IMR-90 (cell line): ENCODE measurements around the gene NUBP2. TPM values are rescaled to one million over a fixed set of nuclear protein-coding genes. Genes with fewer than 3 reads are reported as not detected.

Experiments used
- ATAC-seq: fragments of 200-7000 bp; cut with Tn5 transposase; 2 replicates; pipeline ENCODE4 v1.9.1; 2020; ENCODE audit warnings: low read depth, mild to moderate bottlenecking, moderate library complexity
- BruUV-seq: library from RNA; stranded (reverse); fragments of 400-500 nt; replicated peaks from 2 replicates; lab custom pipeline; 2021; lab: Mats Ljungman, UMichigan
- CTCF ChIA-PET: fragments of 300-600 bp; formaldehyde crosslinking; extraction: SDS; loops from one replicate; lab custom pipeline; 2021; ENCODE audit warnings: antibody characterized with exemption; lab: Yijun Ruan, JAX
- POLR2A ChIA-PET: fragments of 300-600 bp; sonication (Branson Sonifier 250); formaldehyde crosslinking; loops from one replicate; lab custom pipeline; 2022; ENCODE audit warnings: antibody characterized with exemption; ENCODE audit not compliant: unreplicated experiment; lab: Charles Lee
- DNase-seq: peaks from one replicate; pipeline ENCODE4 v3.0.0; 2013
- H2AFZ ChIP-seq: replicated peaks from 2 replicates; pipeline ENCODE3; 2013; ENCODE audit warnings: low read length, mild to moderate bottlenecking; ENCODE audit not compliant: poor library complexity
- H2AK5ac ChIP-seq: 2 replicates; pipeline ENCODE4 v1.6.1; 2013; ENCODE audit warnings: low read depth, low read length, inconsistent platforms
- H2AK9ac ChIP-seq: replicated peaks from 2 replicates; pipeline ENCODE3; 2013; ENCODE audit warnings: mild to moderate bottlenecking, low read depth, low read length, moderate library complexity; ENCODE audit not compliant: poor library complexity
- H2BK120ac ChIP-seq: 2 replicates; pipeline ENCODE4 v1.6.1; 2013; ENCODE audit warnings: low read depth, low read length, inconsistent platforms
- H2BK15ac ChIP-seq: 3 replicates; pipeline ENCODE4 v1.6.1; 2013; ENCODE audit warnings: low read depth, low read length, inconsistent platforms
- H2BK20ac ChIP-seq: 2 replicates; pipeline ENCODE4 v1.6.1; 2013; ENCODE audit warnings: low read depth, mild to moderate bottlenecking, inconsistent platforms, low read length, moderate library complexity
- H2BK5ac ChIP-seq: 2 replicates; pipeline ENCODE4 v1.6.1; 2013; ENCODE audit warnings: mild to moderate bottlenecking, low read depth, low read length, inconsistent platforms; ENCODE audit not compliant: poor library complexity, severe bottlenecking
- H3K14ac ChIP-seq: replicated peaks from 2 replicates; pipeline ENCODE4 v1.6.1; 2013; ENCODE audit warnings: low read depth, low read length, inconsistent platforms
- H3K18ac ChIP-seq: 2 replicates; pipeline ENCODE4 v1.6.1; 2013; ENCODE audit warnings: low read depth, low read length, control low read depth
- H3K23ac ChIP-seq: 2 replicates; pipeline ENCODE4 v1.6.1; 2013; ENCODE audit warnings: low read depth, low read length, inconsistent platforms
- H3K27ac ChIP-seq: 2 replicates; pipeline ENCODE4 v1.5.1; 2013; ENCODE audit warnings: mild to moderate bottlenecking, control low read depth, low read length; ENCODE audit not compliant: insufficient read depth
- H3K27me3 ChIP-seq: 2 replicates; pipeline ENCODE4 v1.6.1; 2013; ENCODE audit warnings: low read length; ENCODE audit not compliant: control insufficient read depth, insufficient read depth
- H3K36me3 ChIP-seq: 2 replicates; pipeline ENCODE4 v1.6.1; 2013; ENCODE audit warnings: low read length, mixed read lengths; ENCODE audit not compliant: control insufficient read depth, insufficient read depth
- H3K4ac ChIP-seq: 2 replicates; pipeline ENCODE4 v1.6.1; 2013; ENCODE audit warnings: low read depth, low read length, inconsistent platforms
- H3K4me1 ChIP-seq: 2 replicates; pipeline ENCODE4 v1.6.1; 2013; ENCODE audit warnings: low read length, mixed read lengths; ENCODE audit not compliant: control insufficient read depth, insufficient read depth
- H3K4me2 ChIP-seq: 2 replicates; pipeline ENCODE4 v1.6.1; 2013; ENCODE audit warnings: low read depth, mild to moderate bottlenecking, control low read depth, low read length, moderate library complexity
- H3K4me3 ChIP-seq: 2 replicates; pipeline ENCODE4 v1.5.1; 2013; ENCODE audit warnings: low read depth, mild to moderate bottlenecking, control low read depth, low read length, moderate library complexity; ENCODE audit not compliant: insufficient read depth
- H3K56ac ChIP-seq: 2 replicates; pipeline ENCODE4 v1.6.1; 2013; ENCODE audit warnings: low read length, inconsistent platforms; ENCODE audit not compliant: insufficient read depth; ENCODE audit errors: extremely low read depth
- H3K79me1 ChIP-seq, 2 experiments: 2 replicates each; pipeline ENCODE4 v1.6.1; 2013; ENCODE audit warnings: low read length in 2 of 2, inconsistent platforms in 1 of 2, low read depth in 1 of 2
- H3K9ac ChIP-seq: 2 replicates; pipeline ENCODE4 v1.6.1; 2013; ENCODE audit warnings: low read depth, low read length, control low read depth
- H3K9me1 ChIP-seq: 2 replicates; pipeline ENCODE4 v1.6.1; 2013; ENCODE audit warnings: low read length, inconsistent platforms; ENCODE audit not compliant: insufficient read depth
- H3K9me3 ChIP-seq: 2 replicates; pipeline ENCODE4 v1.6.1; 2013; ENCODE audit warnings: low read length; ENCODE audit not compliant: control insufficient read depth, insufficient read depth
- H4K20me1 ChIP-seq: 2 replicates; pipeline ENCODE4 v1.6.1; 2013; ENCODE audit warnings: low read length, inconsistent platforms; ENCODE audit not compliant: insufficient read depth
- H4K5ac ChIP-seq: 2 replicates; pipeline ENCODE4 v1.6.1; 2013; ENCODE audit warnings: mild to moderate bottlenecking, low read depth, low read length, control low read depth
- H4K8ac ChIP-seq, 2 experiments: 2 replicates each; pipeline ENCODE4 v1.6.1; 2013; ENCODE audit warnings: low read depth in 2 of 2, low read length in 2 of 2, control low read depth in 1 of 2, inconsistent platforms in 1 of 2
- H4K91ac ChIP-seq: 2 replicates; pipeline ENCODE4 v1.6.1; 2013; ENCODE audit warnings: low read depth, low read length, inconsistent platforms; ENCODE audit not compliant: insufficient read depth
- CEBPB ChIP-seq: IDR thresholded peaks from 2 replicates; pipeline ENCODE4 v1.6.1; 2012; ENCODE audit warnings: low read depth, low read length, improper control_type of control experiment
- CHD1 ChIP-seq: IDR thresholded peaks from 2 replicates; pipeline ENCODE4 v1.6.1; 2012; ENCODE audit warnings: low read depth, low read length, improper control_type of control experiment
- CTCF ChIP-seq: conservative IDR thresholded peaks from 2 replicates; pipeline ENCODE4 v1.5.1; 2012; ENCODE audit warnings: mild to moderate bottlenecking, low read depth, low read length, improper control_type of control experiment
- FOS ChIP-seq: fragments of 150-350 bp; IDR thresholded peaks from 2 replicates; pipeline ENCODE4 v1.6.1; 2016; ENCODE audit warnings: low read depth, low read length
- NFE2L2 ChIP-seq: fragments of 150-350 bp; IDR thresholded peaks from 2 replicates; pipeline ENCODE4 v1.6.1; 2016; ENCODE audit warnings: low read depth, mild to moderate bottlenecking, low read length
- POLR2A ChIP-seq: IDR thresholded peaks from 2 replicates; pipeline ENCODE4 v1.6.1; 2012; ENCODE audit warnings: mild to moderate bottlenecking, low read depth, low read length
- RAD21 ChIP-seq: IDR thresholded peaks from 2 replicates; pipeline ENCODE4 v1.6.1; 2012; ENCODE audit warnings: low read length, improper control_type of control experiment
- RCOR1 ChIP-seq: IDR thresholded peaks from 2 replicates; pipeline ENCODE4 v1.6.1; 2012; ENCODE audit warnings: mild to moderate bottlenecking, low read length, improper control_type of control experiment; ENCODE audit not compliant: insufficient replicate concordance
- SMC3 ChIP-seq: fragments of 150-350 bp; IDR thresholded peaks from 2 replicates; pipeline ENCODE4 v1.6.1; 2016; ENCODE audit warnings: low read depth, mild to moderate bottlenecking, antibody characterized with exemption, low read length, moderate library complexity
- USF2 ChIP-seq: fragments of 150-350 bp; IDR thresholded peaks from 2 replicates; pipeline ENCODE4 v1.6.1; 2017; ENCODE audit warnings: mild to moderate bottlenecking, antibody characterized with exemption, low read length, low read depth
- WGBS, 2 experiments: methylation state at CpG; one replicate each; pipeline versions ENCODE4 v1.1.5 to v1.1.7; 2013; ENCODE audit warnings: missing lambda C conversion rate in 2 of 2; ENCODE audit not compliant: insufficient read length in 1 of 2; ENCODE audit errors: extremely low coverage in 2 of 2; 5-methylcytosine and 5-hydroxymethylcytosine counted together
- dilution Hi-C: fragments of 300-500 bp; cut with HindIII; formaldehyde crosslinking; loops from one replicate; pipeline ENCODE4 v1.14.3; 2018; ENCODE audit warnings: low sequenced_read_pairs; ENCODE audit not compliant: unreplicated experiment
- in situ Hi-C: fragments of 300-500 bp; cut with MboI; formaldehyde crosslinking; loops from 3 replicates; pipeline ENCODE4 v1.14.3; 2019; ENCODE audit warnings: low sequenced_read_pairs, inconsistent platforms, mixed read lengths
- intact Hi-C: fragments of 100-400 bp; cut with micrococcal nuclease; formaldehyde crosslinking; loops from 2 replicates; pipeline ENCODE4 v1.10.0; 2022
- polyA plus RNA-seq, 3 experiments: library from polyadenylated mRNA; depleted of rRNA; stranded (reverse); fragments of >200 nt; gene quantifications; 2 replicates each; pipeline ENCODE4 v1.2.3, GENCODE V29; 2012; ENCODE audit warnings: low replicate concordance in 1 of 3
- total RNA-seq: library from RNA; depleted of rRNA; stranded (reverse); fragments of >200 nt; gene quantifications from 2 replicates; pipeline ENCODE4 v1.2.3, GENCODE V29; 2012

The NUBP2 gene
- total and polyA plus RNA-seq, 2 of the 4 experiments (the other 2 are of a cell fraction) = 62.6 to 131 TPM

GRCh38 chr16:1809281-1809801 lies 26.6 kb downstream of the NUBP2 start:
- dilution Hi-C loops = no loop called here
- ChIA-PET CTCF (no interaction called here), POLR2A (no interaction called here)

More at GRCh38 chr16:1809281-1809801, 26.6 kb downstream of the NUBP2 start:
- in situ Hi-C loops = no loop called here
- no peak overlapping the region for H2BK15ac ChIP-seq
- no peak overlapping the region for H4K5ac ChIP-seq
- no peak overlapping the region for H4K8ac ChIP-seq
- H4K91ac ChIP-seq = no peak overlapping the region
- no peak overlapping the region for H3K14ac ChIP-seq
- H2AK9ac ChIP-seq = no peak overlapping the region
- H3K9me1 ChIP-seq = no peaks in the 10 kb centered on the region
- 78% methylated on average over 13 of the region's 28 CpGs; no CpG with 5 or more reads in 1 of the 2 experiments for WGBS, 2 experiments
- 0 out of 4 replicates have a peak, but pooled peaks cover 0 to 2% of the 10 kb centered on the region in 2 experiments for H3K79me1 ChIP-seq
- intact Hi-C loops = no loop called here
- H3K18ac ChIP-seq = no peak overlapping the region
- H2AK5ac ChIP-seq = no peak overlapping the region
- no peaks in the 10 kb centered on the region for H3K27me3 ChIP-seq
- no TSS peak for BruUV-seq
- no peak overlapping the region for H2BK120ac ChIP-seq
- no peak overlapping the region for H3K4me2 ChIP-seq
- no peak overlapping the region for H2BK5ac ChIP-seq
- no peaks in the 10 kb centered on the region for H4K20me1 ChIP-seq
- H3K9ac ChIP-seq = no peak overlapping the region
- no peak overlapping the region for H3K4me3 ChIP-seq
- DNase-seq (no peak), ATAC-seq (no peak)
- H2AFZ ChIP-seq = no peak overlapping the region
- H3K27ac ChIP-seq = no peak overlapping the region
- H3K9me3 ChIP-seq = no peaks in the 10 kb centered on the region
- no peak overlapping the region for H3K4ac ChIP-seq
- H3K56ac ChIP-seq = no peak overlapping the region
- TF ChIP-seq FOS (no peak), CTCF (no peak), POLR2A (no peak), SMC3 (no peak), NFE2L2 (no peak), CHD1 (no peak), RCOR1 (no peak), RAD21 (no peak), CEBPB (no peak), USF2 (no peak)
- no peak overlapping the region for H2BK20ac ChIP-seq
- H3K4me1 ChIP-seq = peaks cover 4% of the 10 kb centered on the region; the same call in 1 of the 2 replicates
- H3K36me3 ChIP-seq = peaks cover 19% of the 10 kb centered on the region; the same call in 1 of the 2 replicates
- H3K23ac ChIP-seq = no peak overlapping the region
